HL-60/S4 treated with retinoic acid at 250 ng/mL for 4 days and 3 days (cell line): ENCODE results near the gene SIGLEC14.
"Not testable (repeated sequence)": the region's sequence is repeated elsewhere in the genome, so short reads cannot be mapped to it uniquely, and the experiment has no call there.

Experiments
- in situ Hi-C: fragments of 300-500 bp; cut with MboI; formaldehyde crosslinking; loops from 2 replicates; pipeline ENCODE4 v1.7.0; 2022; ENCODE audit warnings: low sequenced_read_pairs

SIGLEC14 gene

DNA sequence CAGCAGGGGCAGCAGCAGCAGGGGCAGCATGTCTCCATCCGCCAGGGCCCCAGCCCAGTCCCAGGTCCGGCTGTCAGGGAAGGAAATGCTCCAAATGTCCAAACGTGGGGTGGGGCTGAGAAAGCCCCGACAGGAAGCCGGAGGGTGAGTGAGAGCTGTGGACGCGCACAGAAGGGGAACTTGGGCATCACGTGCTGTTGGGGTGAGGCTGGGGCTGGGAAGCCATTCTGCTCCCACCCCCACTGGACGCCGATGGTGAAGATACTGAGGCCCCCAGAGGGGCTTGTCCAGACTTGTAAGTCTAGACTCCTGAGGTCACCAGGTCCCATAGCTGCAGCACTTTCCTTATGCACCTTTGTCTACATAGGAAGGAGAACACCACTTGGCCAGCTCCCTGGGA lies at the start of gene SIGLEC14:
Gene SIGLEC14 (minus strand): TSS at position 96 of the 400 bp plus-strand sequence. CDS start 66 bp downstream, at position 30.
- in situ Hi-C loops: not testable (repeated sequence)

DNA sequence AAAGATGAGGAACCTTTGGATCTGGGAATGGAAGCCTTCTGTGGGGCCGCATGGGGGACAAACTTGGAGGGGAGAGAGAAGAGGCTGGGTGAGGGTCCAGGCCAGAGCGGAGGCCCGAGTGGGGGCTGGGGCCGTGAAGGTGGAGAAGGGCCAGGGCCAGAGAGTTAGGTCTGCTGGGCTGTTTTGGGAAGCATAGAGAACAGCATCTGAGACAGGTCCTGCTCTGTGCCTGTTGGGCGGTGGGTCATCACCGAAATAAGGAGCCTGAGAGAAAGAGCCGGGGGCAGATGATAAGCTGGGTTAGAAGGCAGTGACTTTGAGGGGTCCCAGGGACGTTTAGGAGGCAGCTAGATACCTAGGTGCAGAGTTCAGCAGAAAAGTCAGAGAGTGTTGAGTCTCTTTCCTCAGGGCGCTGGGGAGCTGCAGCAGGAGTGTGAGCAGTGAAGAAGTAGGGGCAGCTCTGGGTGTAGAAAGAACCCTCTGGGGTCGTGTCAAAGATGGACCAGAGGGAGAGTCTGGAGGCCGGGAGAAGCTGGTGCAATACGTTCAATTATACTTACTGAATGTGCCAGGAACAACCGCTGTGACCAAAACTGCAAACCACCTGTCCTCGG lies 49.2 kb upstream of the SIGLEC14 start:
- in situ Hi-C loops: no loop called here

DNA sequence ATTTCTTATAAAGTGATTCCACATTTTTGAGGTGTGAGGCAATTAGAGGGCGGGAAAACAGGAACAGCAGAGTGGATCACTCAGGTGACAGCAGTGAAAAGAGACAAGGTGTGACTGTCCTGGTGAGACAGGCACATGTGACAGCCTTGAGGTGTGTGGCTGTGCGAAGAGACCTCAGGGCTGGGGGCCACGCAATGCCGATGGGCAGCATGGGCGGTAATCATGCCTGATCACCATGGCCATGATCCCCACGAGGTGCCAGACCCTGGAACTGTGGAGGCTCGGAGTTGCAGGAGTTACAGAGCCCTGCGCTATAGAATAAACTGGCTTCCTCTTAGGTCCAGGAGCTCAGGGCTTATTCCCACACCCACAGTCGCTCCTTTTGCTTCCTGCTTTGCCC lies 48.5 kb upstream of the SIGLEC14 start:
- in situ Hi-C loops: no loop called here

GRCh38 chr19:51694318-51695085 lies 47.9 kb upstream of the SIGLEC14 start:
- in situ Hi-C loops: no loop called here

GRCh38 chr19:51693819-51694218 lies 47.2 kb upstream of the SIGLEC14 start:
- in situ Hi-C loops: no loop called here

DNA sequence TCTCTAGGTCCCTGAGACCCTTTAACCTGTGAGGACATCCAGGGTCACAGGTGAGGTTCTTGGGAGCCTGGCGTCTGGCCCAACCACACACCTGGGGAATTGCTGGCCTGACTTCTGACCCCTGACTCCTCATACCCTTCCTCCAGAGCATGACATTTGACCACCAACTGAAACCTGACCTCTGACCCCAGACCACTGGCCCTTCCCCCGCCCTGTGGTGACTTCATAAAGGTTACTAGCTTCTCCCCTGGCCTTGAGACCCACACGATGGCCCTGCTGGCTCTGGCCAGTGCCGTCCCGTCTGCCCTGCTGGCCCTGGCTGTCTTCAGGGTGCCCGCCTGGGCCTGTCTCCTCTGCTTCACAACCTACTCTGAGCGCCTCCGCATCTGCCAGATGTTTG lies 46.6 kb upstream of the SIGLEC14 start, which contains the start of gene SPACA6:
Gene SPACA6 (plus strand): TSS at position 71 of the 400 bp plus-strand sequence. CDS start 197 bp downstream, at position 268.
- in situ Hi-C loops: no loop called here

DNA sequence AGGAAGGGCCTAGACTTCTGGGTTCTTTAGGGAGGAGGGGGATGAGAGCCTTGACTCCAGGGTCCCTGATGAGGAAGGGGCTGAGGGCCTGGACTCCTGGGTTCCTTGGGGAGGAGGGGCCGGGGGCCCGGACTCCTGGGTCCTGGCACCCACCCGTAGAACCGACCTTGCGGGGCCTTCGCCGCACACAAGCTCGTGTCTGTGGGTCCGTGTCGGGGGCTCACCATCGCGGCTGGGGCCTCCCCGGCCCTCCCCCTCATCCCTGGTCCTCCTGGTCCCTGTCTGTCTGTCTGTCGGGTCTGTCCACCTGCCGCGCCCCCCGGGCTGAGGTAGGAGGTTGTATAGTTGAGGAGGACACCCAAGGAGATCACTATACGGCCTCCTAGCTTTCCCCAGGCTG lies 45.8 kb upstream of the SIGLEC14 start:
- in situ Hi-C loops: no loop called here

DNA sequence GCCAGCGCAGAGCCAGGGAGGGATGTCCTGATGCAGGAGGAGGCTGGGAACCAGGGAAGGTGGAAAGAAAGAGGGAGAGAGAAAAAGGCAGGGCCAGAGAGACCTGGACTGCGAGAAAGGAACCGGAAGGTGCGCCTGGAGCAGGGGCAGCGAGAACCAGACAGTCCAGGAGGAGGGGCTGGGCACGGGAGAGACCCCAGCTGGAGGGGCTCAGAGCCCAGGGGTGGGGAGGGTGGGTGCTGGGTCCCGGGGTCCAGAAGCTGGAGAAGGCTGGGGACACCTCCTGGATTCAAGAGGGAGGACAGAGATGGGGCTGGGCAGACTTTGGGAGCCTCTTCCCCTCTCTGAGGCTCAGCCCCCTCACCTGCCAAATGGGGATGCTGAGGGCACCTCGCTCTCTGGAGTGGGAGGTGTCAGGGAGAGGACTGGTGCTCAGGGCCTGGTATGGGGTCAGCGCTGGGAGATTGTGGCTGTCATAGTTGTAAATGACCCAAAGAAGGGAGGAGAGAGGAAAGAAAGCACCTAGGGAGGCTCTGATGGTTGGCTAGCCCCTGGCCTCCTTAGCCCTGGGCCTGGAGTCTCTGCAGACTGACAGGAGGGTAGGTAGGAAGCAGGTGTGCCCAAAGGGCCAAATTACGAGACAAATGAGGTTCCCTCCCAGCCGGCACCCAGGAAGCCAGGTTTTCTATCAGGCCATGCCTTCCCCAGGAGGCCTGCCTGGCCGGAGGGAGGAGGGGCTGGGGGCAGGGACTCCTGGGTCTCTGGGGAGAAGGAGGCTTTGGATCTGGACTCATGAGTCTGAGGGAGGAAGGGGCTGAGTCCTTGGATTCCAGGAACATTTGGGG lies 45.2 kb upstream of the SIGLEC14 start:
- in situ Hi-C loops: no loop called here

GRCh38 chr19:51691074-51691583 lies 44.5 kb upstream of the SIGLEC14 start:
- in situ Hi-C loops: no loop called here

DNA sequence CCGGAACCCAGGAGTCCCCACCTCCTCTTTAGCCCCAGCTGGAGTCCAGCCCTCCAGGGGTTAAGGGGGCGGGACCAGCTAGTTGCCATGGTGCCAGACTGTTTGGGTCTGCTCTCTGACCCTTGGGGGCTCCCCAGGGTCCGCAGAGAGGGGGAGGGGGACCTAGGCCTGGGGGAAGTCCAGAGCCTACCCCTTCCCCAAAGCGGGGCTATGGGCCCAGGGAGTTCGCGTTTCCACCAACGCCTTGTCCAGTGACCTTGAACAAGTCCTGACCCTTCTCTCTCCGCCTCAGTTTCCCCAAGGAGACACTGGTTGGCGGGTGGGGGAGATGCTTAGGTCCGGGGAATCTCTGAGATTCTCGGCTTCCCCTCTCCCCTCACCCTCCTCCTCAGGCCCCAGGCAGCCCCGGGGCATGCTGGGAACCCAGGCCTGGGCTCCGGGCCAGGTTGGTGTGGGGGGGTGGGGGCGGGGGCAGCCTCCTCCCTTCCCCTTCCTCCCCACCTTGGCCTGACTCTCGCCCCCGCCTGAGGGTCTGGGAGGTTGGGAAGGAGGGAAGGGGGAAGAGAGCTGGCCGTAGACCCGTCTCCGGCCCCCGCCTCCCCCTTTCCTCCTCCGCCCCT lies 43.9 kb upstream of the SIGLEC14 start:
- in situ Hi-C loops: no loop called here

- in situ Hi-C loops: no loop called here
Measured at GRCh38 chr19:51689751-51690453, 43.3 kb upstream of the SIGLEC14 start.

DNA sequence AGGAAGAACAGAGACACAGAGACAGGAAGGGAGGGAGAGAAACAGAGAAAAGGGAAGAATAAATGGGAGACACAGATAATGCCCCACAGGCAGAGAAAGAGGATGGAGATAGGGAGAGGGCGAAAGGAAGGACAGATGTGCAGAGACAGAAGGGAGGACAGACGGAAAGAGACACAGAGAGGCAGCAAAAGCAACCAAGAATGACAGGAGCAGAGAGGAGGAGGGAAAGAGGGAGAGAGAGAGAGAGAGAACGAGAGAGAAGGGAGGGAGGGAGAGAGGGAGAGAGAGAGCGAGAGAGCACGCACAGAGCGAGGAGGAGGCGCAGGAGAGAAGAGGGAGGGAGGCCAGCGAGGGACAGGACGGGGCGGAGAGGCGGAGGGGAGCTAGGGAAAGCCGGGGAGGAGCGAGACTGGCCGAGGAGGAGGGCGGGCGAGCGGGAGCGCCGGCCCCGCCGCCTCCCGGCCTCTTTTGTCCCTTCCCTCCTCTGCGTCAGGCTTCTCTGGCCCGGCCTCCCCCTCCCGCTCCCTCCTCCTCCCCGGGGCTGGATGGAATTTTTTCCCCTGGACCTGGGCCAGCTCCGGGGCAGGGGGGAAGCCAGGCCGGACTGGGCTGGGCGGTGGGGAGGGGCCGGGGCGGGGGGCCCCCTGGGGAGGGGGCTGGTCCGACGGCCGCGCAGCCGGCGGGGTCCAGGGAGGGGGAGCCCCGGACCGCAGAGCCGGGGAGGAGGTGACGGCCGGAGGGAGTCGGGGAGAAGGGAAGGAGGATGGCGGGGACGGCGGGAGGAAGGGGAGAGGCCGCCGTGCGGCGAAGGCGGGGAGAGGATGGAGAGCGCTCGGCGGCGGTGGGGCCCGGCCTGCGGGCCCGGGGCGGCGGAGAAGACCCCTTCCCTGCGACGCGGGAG lies 42.3 kb upstream of the SIGLEC14 start:
- in situ Hi-C loops: no loop called here

DNA sequence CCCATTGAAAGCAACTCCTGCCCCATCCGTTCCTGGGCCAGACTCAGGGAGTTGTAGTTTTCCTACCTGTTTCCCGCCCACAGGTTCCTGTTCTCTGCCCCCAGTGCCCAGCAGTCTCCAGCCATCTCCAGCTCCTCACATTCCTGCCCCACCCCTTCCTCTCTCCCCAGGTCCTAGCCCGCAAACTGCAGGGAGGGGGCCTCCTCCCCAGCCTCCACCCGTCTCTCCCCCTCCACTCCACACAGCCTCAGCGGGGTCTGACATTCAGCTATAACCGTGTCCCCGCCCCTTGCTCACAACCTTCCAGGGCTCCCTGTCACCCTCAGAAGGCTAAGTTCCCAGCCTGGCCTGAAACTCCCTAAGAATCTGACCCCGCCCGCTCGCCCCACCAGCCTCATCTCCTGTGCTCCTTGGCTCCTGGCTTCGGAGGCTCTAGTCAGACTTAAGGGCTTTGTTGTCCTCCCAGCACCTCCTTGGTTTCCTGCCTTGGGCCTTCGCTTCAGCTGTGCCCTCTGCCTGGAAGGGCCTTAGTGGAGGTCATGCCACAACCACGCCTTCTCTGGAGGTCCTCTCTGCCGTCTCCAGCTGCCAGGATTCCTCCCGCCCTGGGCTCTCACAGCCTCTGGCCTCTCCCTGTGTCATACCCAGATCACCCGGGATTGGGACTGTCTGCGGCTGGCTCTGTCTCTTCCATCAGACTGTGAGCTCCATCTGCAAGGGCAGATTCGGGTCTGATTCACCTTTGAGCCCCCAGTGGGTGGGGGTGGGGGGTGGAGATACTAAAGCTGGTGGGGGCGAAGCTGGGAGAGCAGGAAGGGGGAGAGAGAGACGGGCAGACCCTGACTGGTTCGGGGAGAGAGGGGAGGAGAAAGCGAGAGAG lies 41.4 kb upstream of the SIGLEC14 start:
- in situ Hi-C loops: no loop called here

DNA sequence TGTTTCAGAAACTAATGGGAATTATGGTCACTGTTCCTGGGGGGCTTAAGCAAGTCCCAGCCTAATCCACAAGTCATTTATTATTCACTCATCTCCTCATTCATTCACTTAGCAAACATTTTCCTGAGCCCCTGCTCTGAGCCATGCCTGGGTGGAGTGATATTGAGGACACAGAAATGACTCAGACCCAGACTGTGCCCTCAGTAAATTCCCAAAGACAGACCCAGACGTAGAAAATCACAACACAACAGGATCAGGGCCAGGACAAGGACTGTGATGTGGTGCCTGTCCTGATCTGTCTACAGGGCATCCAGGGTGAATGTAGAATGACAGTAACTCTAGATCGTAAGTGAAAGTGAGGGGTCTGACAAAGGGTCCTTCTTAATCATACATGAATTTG lies 39.5 kb upstream of the SIGLEC14 start:
- in situ Hi-C loops: no loop called here

DNA sequence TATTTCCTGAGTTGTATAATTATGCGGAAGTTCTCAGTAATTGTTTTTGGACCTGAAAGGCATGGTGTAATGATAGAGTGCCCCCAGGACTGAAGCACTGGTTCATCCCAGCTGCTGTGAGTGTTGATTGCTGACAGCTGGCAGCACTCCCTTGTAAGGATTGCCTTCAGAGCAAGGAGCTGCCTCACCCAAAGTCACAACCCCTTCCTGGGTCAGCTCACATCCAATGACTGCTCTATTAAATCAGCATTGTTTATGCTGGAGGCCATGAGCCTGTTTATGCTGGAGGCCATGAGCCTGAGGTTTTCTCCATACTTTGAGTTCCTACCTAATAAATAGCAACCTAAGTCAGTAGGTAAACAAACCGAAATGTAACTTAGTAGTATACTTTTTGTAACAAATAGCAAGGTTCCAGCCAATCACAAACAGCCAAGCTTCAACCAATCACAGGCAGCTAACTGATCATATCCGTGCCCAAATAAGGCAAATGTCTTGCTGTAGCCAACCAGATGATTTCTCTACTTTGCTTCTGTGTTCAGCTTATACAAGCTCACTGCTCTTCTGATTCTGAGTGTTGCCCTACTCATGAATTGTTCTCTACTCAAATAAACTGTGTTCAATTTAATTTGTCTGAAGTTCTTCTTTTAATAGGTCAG lies 34.8 kb upstream of the SIGLEC14 start:
- in situ Hi-C loops: no loop called here

- in situ Hi-C loops: no loop called here
Measured at GRCh38 chr19:51680474-51680873, 33.8 kb upstream of the SIGLEC14 start.

DNA sequence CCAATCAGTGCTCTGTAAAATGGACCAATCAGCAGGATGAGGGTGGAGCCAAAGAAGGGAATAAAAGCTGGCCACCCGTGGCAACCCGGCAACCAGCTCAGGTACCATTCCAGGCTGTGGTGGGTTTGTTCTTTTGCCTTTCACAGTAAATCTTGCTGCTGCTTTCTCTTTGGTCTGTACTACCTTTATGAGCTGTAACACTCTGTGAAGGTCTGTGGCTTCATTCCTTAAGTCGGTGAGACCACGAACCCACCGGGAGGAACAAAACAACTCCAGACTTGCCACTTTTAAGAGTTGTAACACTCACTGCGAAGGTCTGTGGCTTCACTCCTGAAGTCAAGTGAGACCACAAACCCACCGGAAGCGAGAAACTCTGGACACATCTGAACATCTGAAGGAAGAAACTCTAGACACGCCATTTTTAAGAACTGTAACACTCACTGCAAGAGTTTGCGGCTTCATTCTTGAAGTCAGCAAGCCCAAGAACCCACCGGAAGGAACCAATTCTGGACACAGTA lies 30.0 kb upstream of the SIGLEC14 start:
- in situ Hi-C loops: no loop called here
